NCI-H128 (cell line): ENCODE results near the gene C1QTNF9.
"Not testable (repeated sequence)": the region's sequence is repeated elsewhere in the genome, so short reads cannot be mapped to it uniquely, and the experiment has no call there.

Source experiments
- DNase-seq: peaks from one replicate; lab custom pipeline; 2025; ENCODE audit not compliant: unreplicated experiment; lab: John Stamatoyannopoulos, UW

C1QTNF9 gene

DNA sequence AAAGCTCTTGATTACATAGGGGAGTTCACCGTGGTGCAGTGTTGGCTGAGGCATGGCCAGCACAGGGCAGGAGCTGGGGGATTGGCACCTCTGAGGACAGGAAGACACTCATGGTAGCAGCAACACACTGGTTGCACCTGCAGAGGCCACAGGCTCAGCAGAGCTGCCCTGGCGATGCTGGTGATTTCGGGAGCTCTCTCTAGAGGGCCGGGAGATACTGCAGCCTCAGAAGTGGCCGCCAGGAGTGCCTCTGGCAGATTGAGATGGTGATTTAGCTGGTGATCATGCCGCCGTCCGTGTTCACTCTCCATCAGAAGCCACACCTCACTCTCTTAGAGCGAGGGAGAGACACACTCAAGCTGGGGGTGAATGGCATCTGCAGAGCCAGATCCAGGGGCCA is 49.9 kb downstream of the C1QTNF9 start:
- not testable (repeated sequence) for DNase-seq

DNA sequence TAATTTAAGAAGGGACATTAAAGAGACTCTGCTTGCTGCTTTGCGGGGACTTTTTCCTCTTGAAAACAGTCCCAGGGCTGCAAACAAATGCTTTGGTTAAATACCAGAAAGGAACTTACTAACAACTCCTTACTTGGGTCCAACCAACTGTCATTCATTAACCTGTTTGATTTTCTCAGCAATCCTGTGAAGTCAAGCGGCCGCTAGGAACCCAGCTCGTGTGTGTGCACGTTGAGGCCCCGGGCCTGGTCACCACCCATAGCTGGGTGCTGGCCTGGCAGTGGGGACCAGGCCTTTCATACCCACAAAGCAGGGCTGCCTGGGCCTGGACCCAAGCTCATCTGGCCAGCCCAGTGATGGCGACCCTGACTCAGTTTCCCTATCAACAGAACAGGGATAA is 50.7 kb downstream of the C1QTNF9 start:
- no peak for DNase-seq

DNA sequence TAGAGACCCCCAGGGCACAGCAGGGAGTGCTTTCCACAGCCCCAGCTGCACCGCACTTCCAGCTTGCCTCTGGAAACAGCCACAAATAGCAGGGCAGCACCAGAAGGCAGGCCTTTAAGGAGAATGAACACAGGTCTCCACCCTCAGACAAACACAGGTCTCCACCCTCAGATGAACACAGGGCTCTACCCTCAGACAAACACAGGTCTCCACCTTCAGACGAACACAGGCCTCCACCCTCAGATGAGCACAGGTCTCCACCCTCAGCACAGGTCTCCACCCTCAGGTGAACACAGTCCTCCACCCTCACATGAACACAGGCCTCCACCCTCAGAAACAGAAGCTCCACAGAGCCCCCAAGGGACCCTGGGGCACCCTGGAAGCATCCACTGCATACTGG is 51.7 kb downstream of the C1QTNF9 start:
- no peak for DNase-seq

DNA sequence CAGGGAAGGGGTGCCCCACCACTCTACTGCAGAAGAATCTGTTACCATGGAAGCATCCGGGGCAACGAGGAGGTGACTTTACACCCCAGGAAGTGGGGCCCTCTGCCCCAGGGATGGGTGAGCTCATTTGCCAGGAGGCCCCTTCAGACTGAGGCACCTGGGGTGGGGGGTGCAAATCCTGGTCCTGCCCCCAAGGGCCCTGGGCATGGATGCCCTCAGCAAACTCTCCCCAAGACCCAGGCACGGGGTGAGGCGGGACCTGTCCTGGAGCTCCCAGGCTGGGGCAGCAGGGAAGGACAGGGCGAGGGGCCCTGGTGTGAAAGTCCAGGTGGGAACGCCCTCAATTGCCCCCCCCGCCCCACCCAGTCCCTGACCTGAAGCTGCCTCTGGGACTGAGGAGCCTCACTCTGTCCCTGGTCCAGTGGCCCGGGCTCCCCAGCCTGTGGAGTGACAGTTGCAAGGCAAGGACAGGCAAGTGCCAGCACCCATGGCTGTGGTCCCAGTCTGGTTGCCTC is 52.5 kb downstream of the C1QTNF9 start:
- no peak for DNase-seq

DNA sequence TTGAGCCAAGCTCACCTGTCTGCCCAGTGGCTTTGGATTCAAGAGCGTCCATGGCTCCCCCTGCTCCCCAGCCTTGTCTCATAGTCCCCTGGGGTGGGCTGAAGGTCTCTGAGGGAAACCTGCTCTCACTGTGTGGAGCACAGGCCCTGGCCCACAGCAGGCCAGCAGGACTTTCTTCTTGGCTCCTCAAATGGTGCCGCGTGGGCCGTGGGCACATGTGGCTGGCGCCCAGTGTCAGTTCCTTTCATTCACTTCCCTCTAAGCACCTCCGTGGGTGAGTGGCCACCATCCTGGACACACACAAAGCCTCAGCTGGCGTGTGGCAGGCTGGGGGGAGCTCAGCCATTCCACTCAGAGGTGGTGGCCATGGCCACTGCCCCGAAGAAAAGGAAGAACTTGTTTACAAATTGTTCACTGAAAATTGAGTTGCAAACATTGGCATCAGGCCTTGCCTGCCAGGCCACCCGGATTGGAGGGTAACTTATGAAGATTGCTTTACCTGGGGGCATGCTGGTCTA is 53.1 kb downstream of the C1QTNF9 start:
- DNase-seq = no peak

DNA sequence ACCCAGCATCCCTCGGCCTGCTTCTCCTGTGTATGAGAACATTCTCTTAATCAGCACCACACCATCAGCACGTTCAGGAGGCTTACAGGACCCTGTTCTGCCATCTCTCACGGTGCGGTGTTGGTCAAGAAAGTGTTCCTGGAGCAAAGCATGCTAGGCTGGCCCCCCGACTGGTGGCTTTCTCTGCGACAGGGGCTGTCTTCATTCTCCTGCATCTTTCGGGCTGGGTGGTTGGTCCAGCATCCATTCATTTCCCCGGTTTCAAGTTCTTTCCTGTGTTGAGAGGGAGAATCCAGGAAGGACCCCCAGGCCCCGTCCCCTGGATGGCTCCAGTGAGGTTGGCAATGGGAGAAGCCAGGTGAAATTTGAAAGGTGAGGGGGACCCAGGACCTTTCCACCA is 55.8 kb downstream of the C1QTNF9 start:
- no peak for DNase-seq

DNA sequence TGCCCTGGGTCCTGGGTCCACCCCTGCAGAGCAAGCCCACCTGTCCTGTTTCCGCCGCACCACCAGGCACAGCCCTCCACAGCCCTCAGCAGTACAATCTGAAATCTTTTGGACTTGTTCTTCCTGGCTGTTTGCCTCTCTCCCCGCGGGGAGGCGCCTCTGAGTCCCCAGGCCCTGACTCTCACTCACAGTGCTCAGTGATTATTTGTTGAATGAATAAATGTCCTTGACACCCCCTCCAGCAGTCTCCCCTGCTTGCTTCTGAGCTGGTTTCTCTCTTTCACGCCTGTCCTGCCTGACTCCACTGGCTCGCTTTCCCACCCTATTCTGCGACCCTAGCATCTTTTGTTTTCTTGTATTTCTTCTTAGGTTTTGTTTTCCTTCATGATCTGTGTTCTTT is 56.9 kb downstream of the C1QTNF9 start:
- not testable (repeated sequence) for DNase-seq

DNA sequence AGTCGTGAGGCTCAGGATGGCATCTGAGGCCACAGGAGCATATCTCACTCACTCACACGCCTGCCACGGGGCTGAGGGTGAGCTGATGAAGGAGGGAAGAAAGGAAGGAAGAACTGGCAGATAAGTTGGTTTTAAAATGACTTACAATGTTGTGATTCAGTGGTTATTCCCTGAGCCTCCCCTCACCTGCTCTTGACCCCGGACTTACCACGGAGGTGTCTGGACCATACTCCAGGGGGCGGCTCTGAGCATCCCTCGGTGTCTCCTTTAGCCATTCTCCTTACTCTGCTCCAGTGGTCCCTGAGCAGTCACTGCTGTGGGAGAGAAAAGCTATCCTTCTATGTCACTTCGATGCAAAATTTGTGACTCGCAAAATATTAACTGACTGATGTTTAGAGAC is 61.9 kb downstream of the C1QTNF9 start:
- not testable (repeated sequence) for DNase-seq
